ENCODE results near the gene RXFP4. TPM values are rescaled to one million over a fixed set of nuclear protein-coding genes. Genes with fewer than 3 reads are reported as not detected.

The RXFP4 gene
- total and polyA plus RNA-seq, 9 of the 15 experiments (the other 6 are each of a cell fraction or from before 2014, with no cell fraction given), result 0.64 TPM; not detected in 8

GRCh38 chr1:155976913-155977689 lies 35.7 kb downstream of the RXFP4 start (continued):
- TF ChIP-seq BRF2 (IDR thresholded peaks at IDR 0.05; ENCODE audit: borderline replicate concordance, insufficient read depth, insufficient read length), result no peak
- TF ChIP-seq ZKSCAN3 (CRISPR knock-in tag; IDR thresholded peaks at IDR 0.05), result no peak
- no peak for TF ChIP-seq KLF1 (tag; IDR thresholded peaks at IDR 0.05)
- no peak for TF ChIP-seq GTF2A2 (tag; IDR thresholded peaks at IDR 0.05)
- TF ChIP-seq ZNF280B (CRISPR knock-in tag; IDR thresholded peaks at IDR 0.05), result no peak
- TF ChIP-seq RBM34 (IDR thresholded peaks at IDR 0.05; ENCODE audit: borderline replicate concordance, insufficient read depth, low read length), result no peak
- no peak for TF ChIP-seq MEF2D (tag; conservative IDR thresholded peaks at IDR 0.05; ENCODE audit: low read depth)
- no peak for TF ChIP-seq ZBTB11 (CRISPR knock-in tag; IDR thresholded peaks at IDR 0.05)
- no peak for TF ChIP-seq ZBTB5 (IDR thresholded peaks at IDR 0.05)
- no peak for TF ChIP-seq FUS (optimal IDR thresholded peaks at IDR 0.05; ENCODE audit: low read depth, low read length)
- TF ChIP-seq ZNF444 (CRISPR knock-in tag; IDR thresholded peaks at IDR 0.05), result no peak
- TF ChIP-seq SPI1 (IDR thresholded peaks at IDR 0.05; ENCODE audit: borderline replicate concordance, low read depth, low read length), result no peak
- TF ChIP-seq ZEB2 (IDR thresholded peaks at IDR 0.05), result 0 out of 2 replicates have a peak, but pooled peaks have one; percentile 63
- TF ChIP-seq TRIM28 (IDR thresholded peaks at IDR 0.05), result 0 out of 2 replicates have a peak, but pooled peaks have one; percentile 13
- no peak for TF ChIP-seq JUN (IDR thresholded peaks at IDR 0.05; ENCODE audit: borderline replicate concordance, low read depth, low read length)
- TF ChIP-seq JUN (CRISPR knock-in tag; IDR thresholded peaks at IDR 0.05; ENCODE audit: borderline replicate concordance), result no peak
- no peak for TF ChIP-seq TBP (optimal IDR thresholded peaks at IDR 0.05; ENCODE audit: low read depth, low read length)
- TF ChIP-seq RAD51 (IDR thresholded peaks at IDR 0.05; ENCODE audit: borderline replicate concordance, low read depth), result no peak
- no peak for TF ChIP-seq ZNF12 (CRISPR knock-in tag; IDR thresholded peaks at IDR 0.05)
- no peak for TF ChIP-seq SMC3 (conservative IDR thresholded peaks at IDR 0.05; ENCODE audit: insufficient read depth, low read depth, low read length)
- TF ChIP-seq CTBP1 (IDR thresholded peaks at IDR 0.05; ENCODE audit: borderline replicate concordance), result peak; percentile 14; the same call in 1 of the 2 replicates
